ENCODE measurements around the gene TEX12.
"Not testable (repeated sequence)": the region's sequence is repeated elsewhere in the genome, so short reads cannot be mapped to it uniquely, and the experiment has no call there.

Gene TEX12

GRCh38 chr11:112195951-112196351 lies 28.8 kb downstream of the TEX12 start:
- Histone ChIP-seq H3K27me3 (ENCODE audit: insufficient read depth, low read depth) (no peaks in the 10 kb centered on the region), H3K4me3 (IDR thresholded peaks at IDR 0.05; ENCODE audit: insufficient read depth, low read depth, low read length) (no peak overlapping the region), H3K79me2 (ENCODE audit: insufficient read depth, low read depth) (no peaks in the 10 kb centered on the region), H3K4me2 (no peak overlapping the region), H3K4me1 (ENCODE audit: low read depth, poor library complexity, severe bottlenecking) (no peaks in the 10 kb centered on the region), H3K36me3 (ENCODE audit: insufficient read depth) (no peaks in the 10 kb centered on the region), H2AFZ (ENCODE audit: low read depth) (no peak overlapping the region), H3K9ac (no peak overlapping the region), H4K20me1 (ENCODE audit: insufficient read depth) (no peaks in the 10 kb centered on the region), H3K27ac (no peak overlapping the region)
- TF ChIP-seq, protein P1, sequence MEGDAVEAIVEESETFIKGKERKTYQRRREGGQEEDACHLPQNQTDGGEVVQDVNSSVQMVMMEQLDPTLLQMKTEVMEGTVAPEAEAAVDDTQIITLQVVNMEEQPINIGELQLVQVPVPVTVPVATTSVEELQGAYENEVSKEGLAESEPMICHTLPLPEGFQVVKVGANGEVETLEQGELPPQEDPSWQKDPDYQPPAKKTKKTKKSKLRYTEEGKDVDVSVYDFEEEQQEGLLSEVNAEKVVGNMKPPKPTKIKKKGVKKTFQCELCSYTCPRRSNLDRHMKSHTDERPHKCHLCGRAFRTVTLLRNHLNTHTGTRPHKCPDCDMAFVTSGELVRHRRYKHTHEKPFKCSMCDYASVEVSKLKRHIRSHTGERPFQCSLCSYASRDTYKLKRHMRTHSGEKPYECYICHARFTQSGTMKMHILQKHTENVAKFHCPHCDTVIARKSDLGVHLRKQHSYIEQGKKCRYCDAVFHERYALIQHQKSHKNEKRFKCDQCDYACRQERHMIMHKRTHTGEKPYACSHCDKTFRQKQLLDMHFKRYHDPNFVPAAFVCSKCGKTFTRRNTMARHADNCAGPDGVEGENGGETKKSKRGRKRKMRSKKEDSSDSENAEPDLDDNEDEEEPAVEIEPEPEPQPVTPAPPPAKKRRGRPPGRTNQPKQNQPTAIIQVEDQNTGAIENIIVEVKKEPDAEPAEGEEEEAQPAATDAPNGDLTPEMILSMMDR (conservative IDR thresholded peaks at IDR 0.05; ENCODE audit: low read depth, low read length): no peak

GRCh38 chr11:112196519-112197087 lies 29.4 kb downstream of the TEX12 start:
- Histone ChIP-seq H3K4me2 (no peak overlapping the region), H4K20me1 (ENCODE audit: insufficient read depth) (no peaks in the 10 kb centered on the region), H3K36me3 (ENCODE audit: insufficient read depth) (no peaks in the 10 kb centered on the region), H3K27me3 (ENCODE audit: insufficient read depth, low read depth) (no peaks in the 10 kb centered on the region), H3K79me2 (ENCODE audit: insufficient read depth, low read depth) (no peaks in the 10 kb centered on the region), H3K4me1 (ENCODE audit: low read depth, poor library complexity, severe bottlenecking) (no peaks in the 10 kb centered on the region), H3K9ac (no peak overlapping the region), H3K27ac (no peak overlapping the region), H3K4me3 (IDR thresholded peaks at IDR 0.05; ENCODE audit: insufficient read depth, low read depth, low read length) (no peak overlapping the region), H2AFZ (ENCODE audit: low read depth) (no peak overlapping the region)
- TF ChIP-seq, protein P1 (conservative IDR thresholded peaks at IDR 0.05; ENCODE audit: low read depth, low read length): no peak

DNA sequence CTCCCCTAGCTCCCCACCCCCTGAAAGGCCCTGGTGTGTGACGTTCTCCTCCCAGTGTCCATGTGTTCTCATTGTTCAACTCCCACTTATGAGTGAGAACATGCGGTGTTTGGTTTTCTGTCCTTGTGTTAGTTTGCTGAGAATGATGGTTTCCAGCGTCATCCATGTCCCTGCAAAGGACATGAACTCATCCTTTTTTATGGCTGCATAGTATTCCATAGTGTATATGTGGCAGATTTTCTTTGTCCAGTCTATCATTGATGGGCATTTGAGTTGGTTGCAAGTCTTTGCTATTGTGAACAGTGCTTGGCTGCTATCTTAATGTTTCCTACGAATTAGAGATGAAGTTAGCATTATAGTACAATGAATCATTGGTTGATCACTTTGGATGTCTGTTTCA lies 31.9 kb downstream of the TEX12 start:
- H4K20me1 ChIP-seq (ENCODE audit: insufficient read depth); H3K4me3 ChIP-seq (IDR thresholded peaks at IDR 0.05; ENCODE audit: insufficient read depth, low read depth, low read length); H2AFZ ChIP-seq (ENCODE audit: low read depth); H3K4me2 ChIP-seq; H3K4me1 ChIP-seq (ENCODE audit: low read depth, poor library complexity, severe bottlenecking); H3K9ac ChIP-seq; H3K36me3 ChIP-seq (ENCODE audit: insufficient read depth); H3K27me3 ChIP-seq (ENCODE audit: insufficient read depth, low read depth); H3K27ac ChIP-seq; H3K79me2 ChIP-seq (ENCODE audit: insufficient read depth, low read depth): not testable (repeated sequence)

- TF ChIP-seq, protein P1 (conservative IDR thresholded peaks at IDR 0.05; ENCODE audit: low read depth, low read length): no peak
- Histone ChIP-seq H3K9ac (no peak overlapping the region), H3K36me3 (ENCODE audit: insufficient read depth) (no peaks in the 10 kb centered on the region), H3K4me3 (IDR thresholded peaks at IDR 0.05; ENCODE audit: insufficient read depth, low read depth, low read length) (no peak overlapping the region), H3K4me2 (no peak overlapping the region), H2AFZ (ENCODE audit: low read depth) (no peak overlapping the region), H3K27me3 (ENCODE audit: insufficient read depth, low read depth) (no peaks in the 10 kb centered on the region), H3K27ac (no peak overlapping the region), H3K79me2 (ENCODE audit: insufficient read depth, low read depth) (no peaks in the 10 kb centered on the region), H3K4me1 (ENCODE audit: low read depth, poor library complexity, severe bottlenecking) (no peaks in the 10 kb centered on the region), H4K20me1 (ENCODE audit: insufficient read depth) (no peaks in the 10 kb centered on the region)
Observed at GRCh38 chr11:112200252-112200651, 33.1 kb downstream of the TEX12 start.

GRCh38 chr11:112206071-112206470 lies 38.9 kb downstream of the TEX12 start:
- TF ChIP-seq, protein P1 (conservative IDR thresholded peaks at IDR 0.05; ENCODE audit: low read depth, low read length): no peak
- Histone ChIP-seq H3K79me2 (ENCODE audit: insufficient read depth, low read depth) (no peaks in the 10 kb centered on the region), H3K4me1 (ENCODE audit: low read depth, poor library complexity, severe bottlenecking) (no peaks in the 10 kb centered on the region), H3K4me3 (IDR thresholded peaks at IDR 0.05; ENCODE audit: insufficient read depth, low read depth, low read length) (no peak overlapping the region), H3K27ac (no peak overlapping the region), H3K36me3 (ENCODE audit: insufficient read depth) (no peaks in the 10 kb centered on the region), H4K20me1 (ENCODE audit: insufficient read depth) (no peaks in the 10 kb centered on the region), H3K4me2 (no peak overlapping the region), H3K9ac (no peak overlapping the region), H2AFZ (ENCODE audit: low read depth) (no peak overlapping the region), H3K27me3 (ENCODE audit: insufficient read depth, low read depth) (no peaks in the 10 kb centered on the region)
